Neural progenitor cell (in vitro differentiated cells): ENCODE results near the gene CYSTM1.

Experiments used
- EZH2 ChIP-seq: fragments of 200-600 bp; sonication (generic); IDR thresholded peaks from 2 replicates; pipeline ENCODE4 v1.6.1; 2017; ENCODE audit warnings: antibody characterized with exemption, mild to moderate bottlenecking, moderate library complexity
- TF ChIP-seq, protein P1 (sequence below): fragments of 200-600 bp; sonication (generic); IDR thresholded peaks from 2 replicates; pipeline ENCODE4 v1.5.1; 2017; ENCODE audit warnings: antibody characterized with exemption, mild to moderate bottlenecking

DNA sequence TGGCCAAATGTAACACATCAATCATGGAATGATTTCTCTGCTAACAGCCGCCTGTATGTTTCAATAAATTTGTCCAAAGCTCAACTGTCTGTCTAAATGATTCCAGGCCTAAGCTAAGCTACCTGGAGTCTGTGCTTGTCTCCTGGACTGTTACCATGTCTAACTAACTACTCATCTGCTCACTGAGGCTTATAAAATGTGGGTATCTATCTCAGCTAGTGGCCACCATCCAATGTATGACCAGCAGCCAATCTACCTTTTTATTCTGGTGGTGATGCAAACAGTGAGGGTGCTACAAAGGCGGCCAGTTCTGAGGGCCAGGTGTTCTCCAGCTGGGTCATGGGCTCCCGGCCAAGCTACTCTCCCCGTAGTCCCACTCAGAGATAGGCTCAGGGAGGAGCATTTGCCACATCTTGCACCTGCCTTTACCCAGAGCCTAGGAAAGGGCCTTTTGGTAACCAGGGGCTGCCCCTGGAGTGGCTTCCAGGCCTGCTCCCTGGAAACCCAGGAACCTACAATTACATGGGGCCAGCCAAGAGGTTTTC, 68.8 kb downstream of the CYSTM1 start:
- TF ChIP-seq, protein P1, sequence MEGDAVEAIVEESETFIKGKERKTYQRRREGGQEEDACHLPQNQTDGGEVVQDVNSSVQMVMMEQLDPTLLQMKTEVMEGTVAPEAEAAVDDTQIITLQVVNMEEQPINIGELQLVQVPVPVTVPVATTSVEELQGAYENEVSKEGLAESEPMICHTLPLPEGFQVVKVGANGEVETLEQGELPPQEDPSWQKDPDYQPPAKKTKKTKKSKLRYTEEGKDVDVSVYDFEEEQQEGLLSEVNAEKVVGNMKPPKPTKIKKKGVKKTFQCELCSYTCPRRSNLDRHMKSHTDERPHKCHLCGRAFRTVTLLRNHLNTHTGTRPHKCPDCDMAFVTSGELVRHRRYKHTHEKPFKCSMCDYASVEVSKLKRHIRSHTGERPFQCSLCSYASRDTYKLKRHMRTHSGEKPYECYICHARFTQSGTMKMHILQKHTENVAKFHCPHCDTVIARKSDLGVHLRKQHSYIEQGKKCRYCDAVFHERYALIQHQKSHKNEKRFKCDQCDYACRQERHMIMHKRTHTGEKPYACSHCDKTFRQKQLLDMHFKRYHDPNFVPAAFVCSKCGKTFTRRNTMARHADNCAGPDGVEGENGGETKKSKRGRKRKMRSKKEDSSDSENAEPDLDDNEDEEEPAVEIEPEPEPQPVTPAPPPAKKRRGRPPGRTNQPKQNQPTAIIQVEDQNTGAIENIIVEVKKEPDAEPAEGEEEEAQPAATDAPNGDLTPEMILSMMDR, result no peak
- no peak for TF ChIP-seq EZH2
